DMS114 treated with DMSO at 0.1 percent for 48 hours (cell line): ENCODE measurements around the gene RAB7A.

Experiments used
- DNase-seq: peaks from one replicate; lab custom pipeline; 2025; ENCODE audit not compliant: unreplicated experiment; lab: John Stamatoyannopoulos, UW

RAB7A gene

DNA sequence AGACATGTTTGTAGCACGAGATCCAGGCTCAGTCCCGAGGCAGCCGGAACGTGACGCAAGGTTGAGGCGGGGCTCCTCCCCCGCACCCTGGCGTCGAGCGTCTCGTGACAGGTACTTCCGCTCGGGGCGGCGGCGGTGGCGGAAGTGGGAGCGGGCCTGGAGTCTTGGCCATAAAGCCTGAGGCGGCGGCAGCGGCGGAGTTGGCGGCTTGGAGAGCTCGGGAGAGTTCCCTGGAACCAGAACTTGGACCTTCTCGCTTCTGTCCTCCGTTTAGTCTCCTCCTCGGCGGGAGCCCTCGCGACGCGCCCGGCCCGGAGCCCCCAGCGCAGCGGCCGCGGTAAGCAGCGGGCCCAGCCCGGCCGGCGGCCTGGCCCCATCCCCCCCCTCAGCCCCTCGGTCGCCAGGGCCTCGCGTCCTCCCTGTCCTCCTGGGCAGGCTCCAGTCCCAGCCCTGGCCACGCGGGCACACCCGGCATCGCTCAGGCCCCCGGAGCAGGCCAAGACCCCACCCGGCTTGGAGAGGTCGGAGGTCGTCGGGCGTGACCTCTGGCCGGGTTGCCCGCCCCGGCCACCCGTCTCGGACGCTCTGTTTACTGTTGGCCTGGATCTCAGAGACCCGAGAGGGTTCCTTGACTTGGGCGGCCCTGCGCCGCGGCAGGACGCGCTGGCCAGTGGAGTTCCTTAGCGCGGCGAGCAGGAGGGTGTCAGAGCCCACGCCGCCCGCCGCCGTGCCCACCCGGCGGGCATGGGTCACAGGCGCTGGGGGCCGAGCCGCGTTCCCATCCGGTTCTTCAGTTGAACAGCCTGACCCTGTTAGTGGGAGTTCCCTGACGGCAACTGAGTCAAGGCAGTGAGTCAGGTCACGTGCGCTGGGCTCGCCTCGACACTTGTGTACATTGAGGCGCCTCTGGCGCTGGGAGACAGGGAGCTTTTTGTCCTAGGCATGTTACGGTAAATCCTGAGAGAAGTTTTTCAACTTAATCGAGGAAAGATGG lies at the start of gene RAB7A:
TSS of gene RAB7A (plus strand) at position 161 of the 994 bp plus-strand sequence. CDS start 69,185 bp downstream, outside the sequence.
- DNase-seq, result peak; percentile 93

- DNase-seq, result no peak
Measured at GRCh38 chr3:128679338-128679737, 46.6 kb upstream of the RAB7A start.

DNA sequence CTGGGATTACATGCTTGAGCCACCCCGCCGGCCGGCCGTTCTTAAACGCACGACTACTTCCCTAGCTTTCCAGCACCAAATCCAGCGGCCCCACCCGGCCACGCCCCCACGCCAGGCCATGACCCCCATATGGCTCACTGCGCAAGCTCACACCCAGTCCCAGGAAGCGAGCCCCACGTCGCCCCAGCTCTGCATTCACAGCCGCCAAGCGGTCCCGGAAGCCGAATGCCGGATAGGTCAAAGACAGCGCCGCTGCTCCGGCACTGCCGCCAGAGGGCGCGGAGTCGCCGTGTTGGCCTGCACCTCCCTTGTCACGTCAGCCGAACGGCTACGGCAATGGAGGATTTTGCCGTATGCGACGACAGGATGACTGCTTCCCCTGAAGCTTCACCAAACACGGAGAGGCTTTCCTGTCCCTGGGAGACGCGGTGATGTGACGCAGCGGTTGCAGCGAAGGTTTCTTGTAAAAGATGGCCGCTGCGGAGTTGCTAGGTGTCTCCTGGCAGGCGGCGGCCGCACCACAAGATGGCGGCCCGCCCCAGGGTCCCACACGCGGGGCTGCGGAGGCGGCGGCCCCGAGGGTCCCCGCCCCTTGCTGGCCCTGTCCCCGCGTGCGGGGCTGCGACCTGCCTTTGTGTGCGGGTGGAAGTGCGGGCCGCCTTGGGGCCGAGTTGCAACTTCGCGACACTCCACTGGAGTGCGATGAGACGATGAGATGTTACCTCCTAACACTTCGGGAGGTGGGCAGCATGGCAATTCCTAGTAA lies 45.2 kb upstream of the RAB7A start:
- peak; percentile 85 for DNase-seq

DNA sequence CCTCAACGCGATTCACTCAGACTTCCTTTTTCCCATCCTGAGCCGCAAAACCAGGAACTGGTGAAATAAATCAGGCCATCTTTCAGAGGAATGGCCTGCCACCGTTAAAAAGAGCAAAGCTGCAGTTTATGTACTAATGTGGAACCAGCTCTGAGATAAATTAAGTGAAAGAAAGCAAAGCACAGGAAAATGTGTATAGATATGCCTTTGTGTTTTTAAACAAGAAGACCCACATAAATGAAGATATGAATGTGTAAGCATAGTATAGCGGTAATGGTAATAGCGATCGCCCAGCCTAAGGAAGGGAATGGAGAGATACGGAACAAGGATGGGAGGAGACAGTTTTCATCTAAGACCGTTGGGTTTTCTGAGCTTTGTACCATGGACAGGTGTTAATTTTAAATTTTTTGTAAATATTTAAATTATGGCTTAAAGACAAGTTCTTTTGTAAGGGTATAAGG lies 44.6 kb upstream of the RAB7A start:
- DNase-seq, result peak; percentile 58

- DNase-seq, result no peak
Measured at GRCh38 chr3:128683957-128684356, 42.0 kb upstream of the RAB7A start.

- DNase-seq, result no peak
Measured at GRCh38 chr3:128684986-128685726, 40.8 kb upstream of the RAB7A start.

GRCh38 chr3:128686465-128686864 lies 39.5 kb upstream of the RAB7A start:
- DNase-seq, result no peak

GRCh38 chr3:128689060-128689459 lies 36.9 kb upstream of the RAB7A start:
- no peak for DNase-seq

DNA sequence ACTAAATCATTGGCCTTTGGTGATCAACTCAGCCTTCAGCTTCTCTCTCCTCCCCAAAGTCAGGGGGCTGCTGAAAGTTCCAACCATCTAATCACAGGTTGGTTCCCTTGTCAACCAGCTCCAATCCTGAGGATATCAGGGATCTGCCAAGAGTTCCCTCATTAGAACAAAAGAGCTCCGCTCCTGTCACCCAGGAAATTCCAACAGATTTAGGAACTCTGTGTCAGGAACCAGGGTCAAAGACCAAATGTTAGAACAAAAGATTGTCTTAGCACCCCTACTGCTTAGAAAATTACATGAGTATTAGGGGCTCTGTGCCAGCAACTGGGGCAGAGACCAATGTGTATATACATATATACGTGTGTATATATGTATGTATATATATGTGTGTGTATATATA lies 32.3 kb upstream of the RAB7A start:
- no peak for DNase-seq

DNA sequence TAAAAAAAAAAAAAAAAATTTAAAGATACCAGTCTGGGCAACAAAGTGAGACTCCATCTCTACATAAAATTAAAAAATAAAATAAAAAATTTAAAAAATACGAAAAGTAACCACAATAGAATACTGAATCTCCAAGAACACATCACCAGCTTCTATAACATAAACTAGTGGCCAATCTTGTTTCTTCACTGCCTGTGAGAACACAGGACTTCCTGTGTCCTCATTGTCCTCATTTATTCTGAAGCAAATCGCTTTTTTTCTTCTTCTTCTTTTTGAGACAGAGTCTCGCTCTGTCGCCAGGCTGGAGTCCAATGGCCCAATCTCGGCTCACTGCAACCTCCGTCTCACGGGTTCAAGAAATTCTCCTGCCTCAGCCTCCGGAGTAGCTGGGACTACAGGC lies 28.6 kb upstream of the RAB7A start:
- no peak for DNase-seq

DNA sequence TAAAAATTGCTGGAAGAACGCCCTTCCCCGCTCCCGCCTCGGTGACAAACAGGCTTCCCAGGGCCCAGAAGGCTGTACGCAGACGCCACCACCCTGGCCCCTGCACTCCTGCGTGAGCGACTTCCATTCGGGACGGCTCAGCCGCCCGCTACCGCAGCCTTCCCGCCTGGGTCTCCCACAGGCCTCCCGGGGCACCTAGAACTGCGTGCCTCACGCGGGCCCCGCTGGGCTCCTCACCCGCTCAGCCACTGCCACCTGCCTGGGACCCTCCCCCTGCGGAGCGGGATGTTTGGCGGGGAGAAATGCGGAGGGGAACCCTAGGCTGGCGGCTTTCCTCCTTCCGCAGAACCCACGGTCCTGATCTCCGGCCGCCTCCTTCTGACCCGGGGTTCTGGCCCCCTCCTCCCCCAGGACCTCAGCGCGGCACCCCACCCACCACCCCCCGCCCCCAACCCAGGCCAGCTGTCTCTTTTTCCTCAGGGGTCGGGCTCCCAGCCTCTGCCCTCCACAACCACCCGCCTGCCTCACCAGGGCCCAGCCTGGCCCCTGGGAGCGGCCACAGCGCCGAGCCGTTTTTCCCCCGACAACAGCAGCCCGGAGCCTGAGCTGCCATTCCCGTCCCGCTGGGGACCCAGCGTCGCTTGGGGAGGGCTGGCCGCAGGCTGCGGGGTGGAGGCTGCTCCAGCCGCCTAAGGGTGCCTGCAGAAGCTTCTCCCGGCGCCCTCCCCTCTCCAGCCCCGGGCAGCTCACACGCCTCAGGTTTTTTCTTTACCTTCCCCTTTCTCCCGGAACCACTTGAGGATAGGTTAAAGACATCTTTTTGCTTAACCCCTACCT lies 27.6 kb upstream of the RAB7A start:
- peak; percentile 41 for DNase-seq

DNA sequence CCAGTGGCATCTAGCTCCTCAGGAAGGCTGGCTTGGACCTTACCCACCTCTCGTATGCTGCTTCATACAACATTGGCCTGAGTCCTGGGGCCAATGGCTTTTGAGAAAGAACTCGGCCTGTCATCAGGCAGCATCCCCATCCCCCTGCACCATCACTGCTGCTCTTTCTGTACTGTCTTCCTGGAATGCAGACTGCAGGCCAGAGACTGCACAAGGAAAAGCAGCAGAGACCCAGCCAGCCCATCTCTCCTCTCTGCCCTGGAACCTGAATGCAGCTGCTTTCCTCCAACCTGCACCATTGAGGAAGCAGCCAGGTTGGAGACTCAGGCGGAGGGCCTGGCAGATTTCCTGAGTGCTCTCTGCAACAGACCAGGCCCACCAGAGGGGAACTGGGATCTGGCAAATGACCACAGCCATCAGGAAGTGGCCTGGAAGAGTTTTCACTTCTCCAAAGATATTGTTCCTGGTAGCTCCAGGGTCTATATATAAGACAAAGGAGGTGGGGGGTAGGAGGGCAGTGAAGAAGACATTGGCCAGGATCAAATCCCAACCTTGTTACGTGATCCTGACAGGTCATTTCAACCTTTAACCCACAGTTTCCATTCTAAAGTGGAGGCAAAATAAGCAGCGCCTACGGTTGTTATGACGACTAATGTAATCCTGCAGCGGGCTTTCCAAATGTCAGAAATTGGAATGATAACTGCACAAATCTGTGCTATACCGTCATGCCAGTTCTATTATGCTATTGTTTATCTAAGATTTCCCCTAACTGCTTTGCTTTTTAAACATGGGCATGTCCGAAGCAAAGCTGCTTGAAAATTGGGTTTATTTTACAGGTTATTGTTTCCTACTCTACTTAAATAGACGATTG lies 24.4 kb upstream of the RAB7A start:
- no peak for DNase-seq

DNA sequence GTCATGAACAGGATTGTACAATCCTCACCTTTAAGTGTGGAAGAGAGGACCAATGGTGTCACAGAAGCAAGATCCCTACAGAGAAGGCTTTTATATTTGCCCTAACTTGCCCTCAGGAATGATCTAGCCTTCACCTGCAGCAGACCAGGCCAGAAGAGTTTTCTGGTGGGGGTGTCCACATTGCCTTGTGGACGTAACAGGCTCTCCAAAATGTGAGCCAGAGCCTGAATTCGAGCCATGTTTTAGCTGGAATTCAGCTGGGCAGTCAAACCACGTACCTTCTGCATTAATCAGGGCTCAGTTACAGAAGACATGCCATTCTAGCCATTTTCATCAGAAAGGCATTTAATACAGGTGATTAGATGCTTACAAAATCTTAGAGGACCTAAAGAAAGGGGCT lies 23.6 kb upstream of the RAB7A start:
- DNase-seq, result no peak

- DNase-seq, result no peak
Measured at GRCh38 chr3:128703561-128703960, 22.4 kb upstream of the RAB7A start.

DNA sequence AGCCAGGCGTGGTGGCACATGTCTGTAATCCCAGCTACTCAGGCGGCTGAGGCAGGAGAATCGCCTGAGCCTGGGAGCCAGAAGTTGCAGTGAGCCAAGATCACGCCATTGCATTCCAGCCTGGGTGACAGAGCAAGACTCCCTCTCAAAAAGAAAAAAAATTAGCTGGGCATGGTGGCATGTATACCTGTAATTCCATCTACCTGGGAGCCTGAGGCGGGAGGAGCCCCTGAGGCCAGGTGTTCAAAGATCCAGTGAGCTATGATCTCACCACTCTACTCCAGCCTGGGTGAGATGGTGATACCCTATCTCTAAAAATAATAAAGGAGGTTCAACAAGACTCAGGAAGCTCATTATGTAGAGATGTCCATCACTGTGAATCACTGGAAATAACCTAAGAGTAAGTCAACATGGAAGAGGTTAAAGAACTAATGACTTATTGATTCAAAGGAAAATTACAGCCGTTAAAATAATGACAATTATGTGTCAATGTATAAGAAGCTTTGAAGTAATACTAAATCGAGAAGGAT lies 19.8 kb upstream of the RAB7A start:
- DNase-seq, result no peak

DNA sequence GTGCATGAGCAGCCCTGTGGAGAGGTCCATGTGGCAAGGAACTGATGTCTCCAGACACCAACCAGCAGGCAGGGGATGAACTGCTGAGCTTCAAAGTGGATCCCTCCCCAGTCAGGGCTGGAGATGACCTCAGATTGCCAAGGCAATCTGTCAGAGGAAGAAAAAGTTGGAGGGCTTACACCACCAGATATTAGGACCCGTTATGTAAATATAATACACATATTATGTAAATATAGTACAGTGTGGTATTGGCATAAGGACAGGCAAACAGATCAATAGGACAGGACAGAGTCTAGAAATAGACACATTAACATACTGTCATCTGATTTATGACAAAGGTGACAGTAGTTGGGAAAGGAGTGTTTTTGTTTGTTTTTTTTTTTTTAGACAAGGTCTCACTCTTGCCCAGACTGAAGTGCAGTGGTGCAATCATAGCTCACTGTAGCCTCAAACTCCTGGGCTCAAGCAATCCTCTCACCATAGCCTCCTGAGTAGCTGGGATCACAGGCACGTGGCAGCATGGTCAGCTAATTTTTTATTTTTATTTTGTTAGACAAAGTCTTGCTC lies 18.0 kb upstream of the RAB7A start:
- no peak for DNase-seq

GRCh38 chr3:128709038-128709437 lies 16.9 kb upstream of the RAB7A start:
- DNase-seq, result no peak

DNA sequence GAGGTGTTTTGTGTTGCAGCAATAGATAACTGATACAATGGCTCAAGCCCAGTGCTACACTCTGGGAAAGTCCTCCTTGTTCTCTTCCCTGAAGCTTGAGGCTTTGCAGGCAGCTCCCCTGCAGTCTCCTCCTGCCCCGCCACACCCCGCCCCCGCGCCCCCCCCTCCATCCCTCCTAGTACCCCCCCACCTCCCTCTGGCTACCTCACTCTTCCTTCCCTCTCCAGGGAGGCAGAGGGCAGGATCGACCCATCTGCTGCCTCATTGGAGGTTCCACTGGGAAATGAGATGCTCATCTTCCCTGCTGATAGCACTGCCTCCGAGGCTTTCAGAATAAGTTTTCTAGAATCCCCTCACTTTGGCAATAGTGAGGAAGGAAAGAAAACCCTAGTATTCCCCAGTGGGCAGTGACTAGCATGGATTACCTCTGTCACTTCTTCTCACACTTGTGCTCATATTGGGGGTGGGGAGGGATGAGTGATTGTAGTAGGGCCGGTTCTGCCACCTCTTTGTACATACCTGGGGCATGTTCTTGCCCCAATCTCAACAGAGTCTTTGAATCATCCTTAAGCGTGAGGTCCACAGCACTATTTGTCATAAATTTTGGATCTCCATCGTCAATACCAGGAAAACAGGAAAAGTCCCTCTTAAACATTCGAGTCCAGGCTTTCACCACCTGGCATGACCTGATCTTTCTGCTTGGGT lies 16.3 kb upstream of the RAB7A start:
- DNase-seq, result no peak
